Esophagus muscularis mucosa (tissue), 4 donors: ENCODE results near the gene RPS6KB1.
"Not testable (repeated sequence)": the region's sequence is repeated elsewhere in the genome, so short reads cannot be mapped to it uniquely, and the experiment has no call there.

ENCODE experiments used
- EP300 ChIP-seq: sonication (generic); formaldehyde crosslinking; IDR thresholded peaks from one replicate; pipeline ENCODE4 v1.6.1; 2017; ENCODE audit warnings: antibody characterized with exemption
- POLR2A ChIP-seq: fragments of 450-650 bp; IDR thresholded peaks from one replicate; pipeline ENCODE4 v1.6.1; 2017; ENCODE audit warnings: antibody characterized with exemption, moderate library complexity, mild to moderate bottlenecking, low read depth
- POLR2AphosphoS5 ChIP-seq, 2 donors: sonication (generic); formaldehyde crosslinking; IDR thresholded peaks; one replicate each; pipeline ENCODE4 v1.6.1; 2017; ENCODE audit warnings: antibody characterized with exemption in 2 of 2
- TF ChIP-seq, protein P1 (sequence below), 3 experiments: fragments of 200-600 bp in 2 of 3; fragments of 450-650 bp in 1 of 3; sonication (generic) in 2 of 3; IDR thresholded peaks; one replicate each; pipeline ENCODE4 v1.5.1; 2017 to 2019; ENCODE audit warnings: antibody characterized with exemption in 3 of 3, mild to moderate bottlenecking in 2 of 3, moderate library complexity in 1 of 3

DNA sequence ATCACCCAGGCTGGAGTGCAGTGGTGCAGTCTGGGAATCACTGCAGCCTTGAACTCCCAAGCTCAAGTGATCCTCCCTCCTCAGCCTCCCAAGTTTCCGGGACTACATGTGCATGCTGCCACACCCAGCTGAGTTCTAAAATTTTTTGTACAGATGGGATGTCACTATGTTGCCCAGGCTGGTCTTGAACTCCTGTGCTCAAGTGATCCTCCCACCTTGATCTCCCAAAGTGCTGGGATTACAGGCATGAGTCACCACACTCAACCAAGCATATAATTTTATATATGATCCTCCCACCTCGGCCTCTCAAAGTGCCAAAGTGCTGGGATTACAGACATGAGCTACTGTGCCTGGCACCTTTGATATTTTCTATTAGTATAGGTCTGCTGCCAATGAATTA is 78.8 kb downstream of the RPS6KB1 start:
- TF ChIP-seq, protein P1, sequence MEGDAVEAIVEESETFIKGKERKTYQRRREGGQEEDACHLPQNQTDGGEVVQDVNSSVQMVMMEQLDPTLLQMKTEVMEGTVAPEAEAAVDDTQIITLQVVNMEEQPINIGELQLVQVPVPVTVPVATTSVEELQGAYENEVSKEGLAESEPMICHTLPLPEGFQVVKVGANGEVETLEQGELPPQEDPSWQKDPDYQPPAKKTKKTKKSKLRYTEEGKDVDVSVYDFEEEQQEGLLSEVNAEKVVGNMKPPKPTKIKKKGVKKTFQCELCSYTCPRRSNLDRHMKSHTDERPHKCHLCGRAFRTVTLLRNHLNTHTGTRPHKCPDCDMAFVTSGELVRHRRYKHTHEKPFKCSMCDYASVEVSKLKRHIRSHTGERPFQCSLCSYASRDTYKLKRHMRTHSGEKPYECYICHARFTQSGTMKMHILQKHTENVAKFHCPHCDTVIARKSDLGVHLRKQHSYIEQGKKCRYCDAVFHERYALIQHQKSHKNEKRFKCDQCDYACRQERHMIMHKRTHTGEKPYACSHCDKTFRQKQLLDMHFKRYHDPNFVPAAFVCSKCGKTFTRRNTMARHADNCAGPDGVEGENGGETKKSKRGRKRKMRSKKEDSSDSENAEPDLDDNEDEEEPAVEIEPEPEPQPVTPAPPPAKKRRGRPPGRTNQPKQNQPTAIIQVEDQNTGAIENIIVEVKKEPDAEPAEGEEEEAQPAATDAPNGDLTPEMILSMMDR (IDR thresholded peaks at IDR 0.05): not testable (repeated sequence)
- not testable (repeated sequence) for TF ChIP-seq POLR2A; EP300; POLR2AphosphoS5 (IDR thresholded peaks at IDR 0.05)
